Hepatocyte (in vitro differentiated cells): ENCODE measurements around the gene TMEM169. TPM values are rescaled to one million over a fixed set of nuclear protein-coding genes. Genes with fewer than 3 reads are reported as not detected.

Source experiments
- DNase-seq: peaks from one replicate; pipeline ENCODE4 v3.0.0-alpha.2; 2016; ENCODE audit warnings: low spot score
- H2AFZ ChIP-seq: fragments of 200-600 bp; sonication (generic); 2 replicates; pipeline ENCODE4 v1.6.0; 2016; ENCODE audit warnings: antibody characterized with exemption, mild to moderate bottlenecking
- H3K27ac ChIP-seq: fragments of 200-600 bp; sonication (generic); 2 replicates; pipeline ENCODE4 v1.5.1; 2016; ENCODE audit warnings: mild to moderate bottlenecking
- H3K27me3 ChIP-seq: fragments of 200-600 bp; sonication (generic); 2 replicates; pipeline ENCODE4 v1.6.1; 2016
- H3K36me3 ChIP-seq: fragments of 200-600 bp; sonication (generic); replicated peaks from 2 replicates; pipeline ENCODE4 v1.5.1; 2016; ENCODE audit warnings: low read depth; ENCODE audit not compliant: insufficient read depth
- H3K4me1 ChIP-seq: fragments of 200-600 bp; sonication (generic); 2 replicates; pipeline ENCODE4 v1.5.1; 2016; ENCODE audit warnings: mild to moderate bottlenecking, moderate library complexity; ENCODE audit not compliant: insufficient read depth
- H3K4me2 ChIP-seq: fragments of 200-600 bp; sonication (generic); 2 replicates; pipeline ENCODE4 v1.6.0; 2016
- H3K4me3 ChIP-seq: fragments of 200-600 bp; sonication (generic); 2 replicates; pipeline ENCODE4 v1.5.1; 2016; ENCODE audit warnings: mild to moderate bottlenecking
- H3K79me2 ChIP-seq: fragments of 200-600 bp; sonication (generic); 2 replicates; pipeline ENCODE4 v1.6.0; 2017; ENCODE audit warnings: mild to moderate bottlenecking
- H3K9me2 ChIP-seq: fragments of 200-600 bp; sonication (generic); replicated peaks from 2 replicates; pipeline ENCODE4 v1.6.0; 2017; ENCODE audit warnings: mild to moderate bottlenecking; ENCODE audit not compliant: insufficient read depth
- H3K9me3 ChIP-seq: fragments of 200-600 bp; sonication (generic); 2 replicates; pipeline ENCODE4 v1.5.1; 2016; ENCODE audit warnings: low read depth, mild to moderate bottlenecking
- H4K20me1 ChIP-seq: fragments of 200-600 bp; sonication (generic); 2 replicates; pipeline ENCODE4 v1.6.0; 2016; ENCODE audit warnings: mild to moderate bottlenecking; ENCODE audit not compliant: insufficient read depth, poor library complexity, severe bottlenecking
- CTCF ChIP-seq: fragments of 200-600 bp; sonication (generic); IDR thresholded peaks from 2 replicates; pipeline ENCODE4 v1.5.1; 2016; ENCODE audit warnings: antibody characterized with exemption, mild to moderate bottlenecking; ENCODE audit not compliant: poor library complexity
- EZH2 ChIP-seq: fragments of 200-600 bp; sonication (generic); IDR thresholded peaks from 2 replicates; pipeline ENCODE4 v1.6.1; 2016; ENCODE audit warnings: antibody characterized with exemption, mild to moderate bottlenecking, borderline replicate concordance
- EZH2phosphoT487 ChIP-seq: fragments of 200-600 bp; sonication (generic); IDR thresholded peaks from one replicate; pipeline ENCODE4 v1.6.1; 2018; ENCODE audit warnings: antibody characterized with exemption, mild to moderate bottlenecking, low read depth, moderate library complexity; ENCODE audit not compliant: unreplicated experiment, severe bottlenecking
- WGBS: methylation state at CpG from one replicate; pipeline ENCODE4 v1.1.6; 2016; ENCODE audit warnings: low lambda C conversion rate; ENCODE audit errors: missing lambda C conversion rate; 5-methylcytosine and 5-hydroxymethylcytosine counted together
- polyA plus RNA-seq: library from polyadenylated mRNA; unstranded; fragments of >200 nt; fragmentation: Nextera tagmentation; extraction: Ambion mirVana; gene quantifications from 2 replicates; pipeline ENCODE4 v1.2.1, GENCODE V29; 2016
- total RNA-seq: library from RNA; depleted of rRNA; stranded (reverse); fragments of >200 nt; gene quantifications from 2 replicates; pipeline ENCODE4 v1.2.3, GENCODE V29; 2014

TMEM169 gene
- total and polyA plus RNA-seq, 2 experiments from 2014 or later, result 0.91 to 1.1 TPM

- WGBS, result 71% methylated on average over 2 of the region's 2 CpGs
- Histone ChIP-seq H3K27ac (no peak overlapping the region), H3K4me3 (no peak overlapping the region), H4K20me1 (no peaks in the 10 kb centered on the region), H3K36me3 (no peaks in the 10 kb centered on the region), H3K4me2 (no peak overlapping the region), H2AFZ (no peak overlapping the region), H3K9me2 (no peaks in the 10 kb centered on the region), H3K4me1 (no peaks in the 10 kb centered on the region), H3K79me2 (no peaks in the 10 kb centered on the region), H3K9me3 (no peaks in the 10 kb centered on the region), H3K27me3 (no peaks in the 10 kb centered on the region)
- no peak for DNase-seq
- TF ChIP-seq EZH2, result no peak
- TF ChIP-seq EZH2phosphoT487, result no peak
- TF ChIP-seq CTCF, result no peak
These were observed 10.9 kb downstream of the TMEM169 start for GRCh38 chr2:216092646-216093045.

GRCh38 chr2:216094701-216095100 lies 13.0 kb downstream of the TMEM169 start:
- no peak for DNase-seq
- H3K4me2 ChIP-seq, result no peak overlapping the region
- H3K4me3 ChIP-seq, result no peak overlapping the region
- H3K27me3 ChIP-seq, result no peaks in the 10 kb centered on the region
- no peaks in the 10 kb centered on the region for H4K20me1 ChIP-seq
- 84% methylated on average over 3 of the region's 3 CpGs for WGBS
- H3K4me1 ChIP-seq, result no peaks in the 10 kb centered on the region
- H3K27ac ChIP-seq, result no peak overlapping the region
- no peak for TF ChIP-seq CTCF
- no peak for TF ChIP-seq EZH2phosphoT487
- no peak for TF ChIP-seq EZH2
- H3K9me2 ChIP-seq, result no peaks in the 10 kb centered on the region
- H3K79me2 ChIP-seq, result no peaks in the 10 kb centered on the region
- H2AFZ ChIP-seq, result no peak overlapping the region
- H3K9me3 ChIP-seq, result no peaks in the 10 kb centered on the region
- no peaks in the 10 kb centered on the region for H3K36me3 ChIP-seq

- 94% methylated on average over 9 of the region's 9 CpGs for WGBS
- H3K79me2 ChIP-seq, result no peaks in the 10 kb centered on the region
- DNase-seq, result no peak
- no peaks in the 10 kb centered on the region for H3K36me3 ChIP-seq
- H4K20me1 ChIP-seq, result no peaks in the 10 kb centered on the region
- no peak overlapping the region for H3K4me3 ChIP-seq
- no peak overlapping the region for H3K4me2 ChIP-seq
- TF ChIP-seq EZH2phosphoT487 (no peak), CTCF (no peak), EZH2 (no peak)
- H3K27me3 ChIP-seq, result no peaks in the 10 kb centered on the region
- H3K27ac ChIP-seq, result no peak overlapping the region
- H2AFZ ChIP-seq, result no peak overlapping the region
- no peaks in the 10 kb centered on the region for H3K4me1 ChIP-seq
- H3K9me3 ChIP-seq, result no peaks in the 10 kb centered on the region
- no peaks in the 10 kb centered on the region for H3K9me2 ChIP-seq
These were observed 17.0 kb downstream of the TMEM169 start for GRCh38 chr2:216098421-216099334.
